GM12872 (cell line): Measurements from ENCODE around the gene RAB6B.

Experiments
- TF ChIP-seq, protein P1 (sequence below): IDR thresholded peaks from 3 replicates; pipeline ENCODE4 v1.5.1; 2011; ENCODE audit warnings: low read depth, mild to moderate bottlenecking, low read length, moderate library complexity; ENCODE audit not compliant: insufficient read depth

Gene RAB6B

DNA sequence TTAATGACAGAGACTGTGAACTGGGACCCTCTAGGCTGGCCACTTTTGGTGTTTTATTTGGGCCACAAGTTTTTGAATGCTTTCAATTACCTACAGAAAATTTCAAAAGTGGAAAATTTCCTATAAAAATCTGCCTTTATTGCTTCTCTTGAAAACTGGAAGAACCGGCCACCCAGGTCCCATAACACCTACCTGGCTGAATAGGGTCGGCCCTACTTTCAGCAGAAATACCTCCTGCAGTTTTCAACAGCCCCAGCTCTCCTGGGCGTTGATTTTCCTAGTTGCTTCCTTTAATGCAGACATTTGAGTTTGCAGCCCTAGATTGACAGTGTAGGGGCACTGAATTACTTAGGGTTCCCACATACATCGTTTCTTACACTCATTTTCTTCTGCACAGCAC is 90.8 kb downstream of the RAB6B start:
- TF ChIP-seq, protein P1, sequence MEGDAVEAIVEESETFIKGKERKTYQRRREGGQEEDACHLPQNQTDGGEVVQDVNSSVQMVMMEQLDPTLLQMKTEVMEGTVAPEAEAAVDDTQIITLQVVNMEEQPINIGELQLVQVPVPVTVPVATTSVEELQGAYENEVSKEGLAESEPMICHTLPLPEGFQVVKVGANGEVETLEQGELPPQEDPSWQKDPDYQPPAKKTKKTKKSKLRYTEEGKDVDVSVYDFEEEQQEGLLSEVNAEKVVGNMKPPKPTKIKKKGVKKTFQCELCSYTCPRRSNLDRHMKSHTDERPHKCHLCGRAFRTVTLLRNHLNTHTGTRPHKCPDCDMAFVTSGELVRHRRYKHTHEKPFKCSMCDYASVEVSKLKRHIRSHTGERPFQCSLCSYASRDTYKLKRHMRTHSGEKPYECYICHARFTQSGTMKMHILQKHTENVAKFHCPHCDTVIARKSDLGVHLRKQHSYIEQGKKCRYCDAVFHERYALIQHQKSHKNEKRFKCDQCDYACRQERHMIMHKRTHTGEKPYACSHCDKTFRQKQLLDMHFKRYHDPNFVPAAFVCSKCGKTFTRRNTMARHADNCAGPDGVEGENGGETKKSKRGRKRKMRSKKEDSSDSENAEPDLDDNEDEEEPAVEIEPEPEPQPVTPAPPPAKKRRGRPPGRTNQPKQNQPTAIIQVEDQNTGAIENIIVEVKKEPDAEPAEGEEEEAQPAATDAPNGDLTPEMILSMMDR: no peak

DNA sequence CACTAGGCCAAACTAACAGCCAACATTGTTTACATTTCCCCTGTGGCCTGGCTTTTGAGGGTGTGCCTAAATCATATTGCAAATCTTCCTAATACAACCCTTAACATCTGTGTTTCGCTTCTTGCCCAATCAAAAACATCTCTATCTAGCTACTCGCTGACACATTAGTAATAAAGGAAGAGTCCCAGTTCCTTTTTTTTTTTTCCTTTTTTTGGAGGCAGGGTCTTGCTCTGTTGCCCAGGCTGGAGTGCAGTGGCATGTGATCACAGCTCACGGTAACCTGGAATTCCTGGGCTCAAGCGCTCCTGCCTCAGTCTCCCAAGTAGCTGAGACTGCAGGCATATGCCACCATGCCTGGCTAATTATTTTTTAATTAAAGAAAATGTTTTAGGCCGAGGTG is 92.2 kb downstream of the RAB6B start:
- TF ChIP-seq, protein P1: no peak

DNA sequence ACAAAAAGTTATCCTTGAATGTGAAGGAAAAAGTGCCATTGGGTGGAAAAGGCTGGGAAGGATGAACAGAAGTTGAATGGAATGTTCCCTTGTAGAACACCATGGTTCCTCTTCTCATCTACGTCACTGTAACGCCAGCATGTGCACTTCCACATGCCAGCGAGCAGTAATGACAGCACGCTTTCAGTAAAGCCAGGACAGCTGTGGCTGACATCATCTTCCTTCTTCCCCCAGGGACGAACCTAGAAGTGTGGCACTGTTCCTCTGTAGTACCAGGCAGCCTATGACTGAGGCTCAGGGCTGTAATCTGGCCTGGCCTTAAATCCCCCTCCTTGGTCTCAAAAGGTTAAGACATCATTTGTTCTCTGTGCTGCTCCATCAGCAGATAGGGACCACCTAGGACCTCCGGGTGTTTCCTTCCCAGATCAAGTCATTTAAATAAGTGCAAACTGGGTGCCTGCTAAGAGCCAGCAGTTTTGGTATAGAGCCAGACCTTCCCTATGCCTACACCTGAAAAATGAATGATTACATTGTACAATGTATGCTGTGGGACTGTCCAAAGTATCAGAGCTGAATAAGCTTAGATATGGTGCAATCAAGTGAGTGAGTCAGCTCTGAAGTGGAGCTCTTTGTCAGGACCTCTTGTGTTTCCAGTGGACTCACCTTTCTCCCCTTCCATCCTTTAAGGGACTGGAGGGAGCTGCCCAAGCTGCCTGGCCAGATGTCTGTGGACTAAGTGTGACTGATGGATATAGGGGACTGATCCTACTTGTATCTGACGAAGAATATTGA is 95.7 kb downstream of the RAB6B start:
- TF ChIP-seq, protein P1: no peak

DNA sequence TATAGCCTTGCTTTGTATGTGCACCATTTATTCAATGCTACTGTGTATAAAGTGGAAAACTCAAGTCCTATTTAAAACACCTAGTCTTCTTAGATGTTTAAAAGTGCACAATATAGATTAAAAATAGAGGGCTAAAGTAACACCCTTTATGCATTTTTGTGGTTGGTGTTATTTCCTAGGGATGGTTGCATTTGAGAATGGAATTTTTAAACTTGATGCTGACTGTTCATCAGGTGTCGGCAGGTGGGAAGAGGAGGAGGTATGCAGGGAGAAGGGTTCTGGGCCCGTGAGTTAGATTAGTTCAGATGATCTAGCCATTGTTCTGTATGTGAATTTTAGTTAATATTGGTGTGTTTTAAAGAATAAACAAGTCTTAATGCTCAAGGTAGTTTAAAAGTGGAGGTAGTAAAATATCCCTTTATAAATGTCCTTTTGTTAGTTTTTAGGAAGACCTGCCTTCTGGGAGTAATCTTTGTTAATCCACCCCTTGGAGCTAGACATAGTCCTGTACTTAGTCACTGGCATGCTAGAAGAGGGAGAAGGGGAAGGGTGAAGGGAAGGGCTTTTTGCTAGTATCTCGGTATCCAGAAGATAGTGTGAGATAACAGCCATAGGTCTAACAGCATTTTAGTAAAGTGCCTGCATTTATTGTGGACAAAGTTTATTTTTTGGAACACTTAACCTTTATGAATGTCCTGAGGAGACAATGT is 98.1 kb downstream of the RAB6B start:
- TF ChIP-seq, protein P1: no peak

DNA sequence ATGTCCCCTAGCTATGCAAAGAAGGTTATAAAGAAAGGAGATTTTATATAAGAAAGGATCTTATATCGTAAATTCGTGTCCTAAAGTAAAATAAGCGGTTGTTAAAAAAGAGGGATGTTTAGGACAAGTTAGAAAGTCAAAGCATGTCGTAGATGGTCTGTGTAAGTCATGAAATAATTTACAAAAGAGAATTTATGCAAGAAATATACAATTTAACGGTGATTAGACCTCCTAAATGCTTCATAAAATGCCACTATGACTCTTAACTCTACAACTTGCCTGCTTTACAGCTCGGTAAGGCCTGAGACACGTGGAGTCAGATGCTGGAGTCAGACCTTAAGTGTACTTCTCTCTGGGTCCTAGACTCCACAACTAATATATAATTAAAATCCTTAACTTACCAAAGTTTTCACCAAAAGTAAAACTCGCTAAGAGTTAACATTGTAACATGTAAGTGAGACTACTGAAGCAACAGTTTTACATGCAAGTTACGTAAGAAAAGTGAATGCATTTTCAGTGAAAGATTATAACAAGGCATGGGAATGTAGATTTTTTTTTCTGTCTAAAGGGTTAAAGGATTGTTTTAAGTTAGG is 103.4 kb downstream of the RAB6B start:
- TF ChIP-seq, protein P1: no peak

DNA sequence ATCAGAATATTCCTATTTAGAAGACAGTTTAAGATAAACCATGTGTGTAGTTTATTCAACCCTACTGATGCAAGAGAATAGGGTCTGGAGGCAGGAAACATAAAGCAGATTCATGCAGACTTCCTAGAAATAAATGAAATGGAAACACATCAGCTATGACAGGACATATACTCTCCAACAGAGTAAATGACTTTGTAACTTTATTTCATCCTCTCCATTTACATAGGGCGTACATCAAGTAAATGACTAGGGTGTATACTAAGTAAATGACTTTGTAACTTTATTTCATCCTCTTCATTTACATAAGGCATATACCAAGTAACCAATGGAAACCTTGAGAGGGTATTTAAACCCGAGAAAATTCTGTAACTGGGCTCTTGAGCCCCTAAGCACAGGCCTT is 107.7 kb downstream of the RAB6B start:
- TF ChIP-seq, protein P1: no peak

DNA sequence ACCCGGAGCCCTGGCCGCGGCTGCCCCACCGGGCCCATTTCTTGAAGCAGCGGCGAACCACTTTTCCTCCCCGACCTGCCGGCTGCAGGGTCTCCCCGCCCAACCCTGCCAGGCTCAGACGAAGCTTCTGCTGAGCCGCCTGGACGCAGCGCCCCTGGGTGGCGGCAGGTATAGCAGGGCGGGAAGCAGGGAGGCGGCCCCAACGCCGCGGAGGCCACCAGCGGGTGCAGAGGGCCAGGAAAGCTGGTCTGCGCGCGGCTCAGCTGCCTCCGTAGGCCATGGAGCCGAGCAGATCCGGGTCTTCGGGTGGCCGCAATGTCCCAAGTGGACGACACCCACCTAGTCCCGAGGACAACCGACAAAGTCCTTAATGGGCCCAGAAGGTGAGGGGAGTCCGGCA is 111.9 kb downstream of the RAB6B start:
- TF ChIP-seq, protein P1: no peak
